GM15510 (cell line): ENCODE data around the gene FFAR1.

Experiments used
- POLR2A ChIP-seq: IDR thresholded peaks from 3 replicates; pipeline ENCODE4 v1.6.1; 2011; ENCODE audit warnings: borderline replicate concordance; ENCODE audit not compliant: insufficient read length; ENCODE audit errors: extremely low read depth

Gene FFAR1

GRCh38 chr19:35347171-35347929 is at the start of gene FFAR1:
TSS of gene FFAR1 (plus strand) at chr19:35347902. CDS start at chr19:35351552, 3,650 bp downstream.
- TF ChIP-seq POLR2A: peak; percentile 34

- TF ChIP-seq POLR2A: no peak
These were observed 49.8 kb upstream of the FFAR1 start for GRCh38 chr19:35297922-35298321.

GRCh38 chr19:35298561-35298972 is 49.1 kb upstream of the FFAR1 start:
- TF ChIP-seq POLR2A: no peak

GRCh38 chr19:35299523-35300338 is 48.0 kb upstream of the FFAR1 start:
- no peak for TF ChIP-seq POLR2A

- TF ChIP-seq POLR2A: no peak
These were observed 47.4 kb upstream of the FFAR1 start for GRCh38 chr19:35300339-35300649.

- no peak for TF ChIP-seq POLR2A
These were observed 45.7 kb upstream of the FFAR1 start for GRCh38 chr19:35301961-35302360.

GRCh38 chr19:35302446-35302845 is 45.3 kb upstream of the FFAR1 start:
- TF ChIP-seq POLR2A: no peak

- no peak for TF ChIP-seq POLR2A
These were observed 44.3 kb upstream of the FFAR1 start for GRCh38 chr19:35303357-35303915.

- TF ChIP-seq POLR2A: no peak
These were observed 43.7 kb upstream of the FFAR1 start for GRCh38 chr19:35304036-35304435.

- TF ChIP-seq POLR2A: no peak
These were observed 42.5 kb upstream of the FFAR1 start for GRCh38 chr19:35305181-35305580.

- TF ChIP-seq POLR2A: no peak
These were observed 41.0 kb upstream of the FFAR1 start for GRCh38 chr19:35306473-35307246.

GRCh38 chr19:35307931-35308330 is 39.8 kb upstream of the FFAR1 start:
- TF ChIP-seq POLR2A: no peak

GRCh38 chr19:35308910-35309309 is 38.8 kb upstream of the FFAR1 start:
- TF ChIP-seq POLR2A: no peak

GRCh38 chr19:35309481-35310279 is 38.0 kb upstream of the FFAR1 start:
- no peak for TF ChIP-seq POLR2A
